RKO (cell line): ENCODE measurements around the gene SREBF1.

Experiments used
- DNase-seq: peaks from one replicate; pipeline ENCODE4 v3.0.0-alpha.2; 2016; ENCODE audit warnings: low spot score

Gene SREBF1

DNA sequence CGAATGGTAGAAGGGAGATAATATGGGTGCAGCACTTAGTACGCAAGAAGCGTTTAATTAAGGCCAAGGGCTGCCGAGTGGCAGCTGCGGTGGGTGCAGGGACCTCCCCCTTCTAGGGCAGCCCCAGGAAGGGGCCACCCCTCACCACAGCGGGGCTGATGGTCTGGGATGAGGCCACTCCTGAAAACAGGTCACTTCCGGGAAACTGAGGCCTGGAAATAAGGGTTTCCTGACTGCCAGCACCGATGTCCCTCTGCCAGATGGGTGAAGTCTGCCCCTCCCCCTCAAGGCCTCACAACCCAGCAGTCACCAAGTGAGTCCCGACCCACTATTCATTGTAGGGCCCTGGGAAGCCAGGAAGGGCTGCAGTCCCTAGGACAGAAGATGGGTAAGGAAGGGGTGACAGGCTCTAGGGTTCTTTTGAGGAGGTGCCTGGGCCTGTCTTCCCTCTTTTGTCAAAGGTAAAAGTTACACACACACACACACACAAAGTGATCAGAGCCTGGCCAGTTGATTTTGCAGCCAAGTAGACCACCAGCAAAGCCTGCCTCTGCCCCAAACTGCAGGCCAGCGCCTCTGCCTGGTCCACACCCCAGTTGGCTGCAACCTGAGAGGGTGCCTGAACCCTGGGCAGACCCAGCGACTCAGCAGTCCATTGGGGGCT lies 12.5 kb downstream of the SREBF1 start:
- DNase-seq, result no peak

DNA sequence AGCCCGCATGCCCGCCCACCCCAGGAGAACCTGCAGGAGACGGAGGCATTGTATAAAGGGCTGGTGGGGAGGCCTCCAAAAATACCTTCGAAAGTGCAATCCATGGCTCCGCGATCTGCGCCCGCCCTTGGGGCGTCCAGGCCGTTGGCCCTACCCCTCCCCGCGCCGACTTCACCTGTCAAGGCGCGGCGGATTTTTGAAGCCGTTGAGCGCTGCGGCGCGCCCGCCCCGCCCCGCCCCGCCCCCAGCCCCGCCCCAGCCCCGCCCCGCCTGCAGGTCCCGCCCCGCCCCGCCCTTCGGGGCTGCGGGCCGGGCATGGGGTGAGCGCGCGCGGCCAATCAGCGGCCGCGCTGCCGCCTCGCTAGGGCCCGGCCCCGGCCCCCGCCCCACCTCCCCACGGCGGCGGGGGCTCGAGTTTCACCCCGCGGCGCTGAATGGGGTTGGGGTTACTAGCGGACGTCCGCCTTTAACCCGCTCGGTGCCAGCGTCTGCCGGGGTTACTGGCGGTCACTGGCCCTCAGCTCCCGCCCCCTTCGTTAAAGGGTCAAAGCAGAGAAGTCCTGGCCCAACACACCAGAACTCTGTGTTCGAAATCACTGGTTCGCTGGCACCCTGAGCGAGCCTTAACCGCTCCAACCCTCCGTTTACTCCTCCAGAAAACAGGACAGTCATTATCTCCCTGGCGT lies 13.2 kb downstream of the SREBF1 start:
- peak; percentile 90 for DNase-seq

DNA sequence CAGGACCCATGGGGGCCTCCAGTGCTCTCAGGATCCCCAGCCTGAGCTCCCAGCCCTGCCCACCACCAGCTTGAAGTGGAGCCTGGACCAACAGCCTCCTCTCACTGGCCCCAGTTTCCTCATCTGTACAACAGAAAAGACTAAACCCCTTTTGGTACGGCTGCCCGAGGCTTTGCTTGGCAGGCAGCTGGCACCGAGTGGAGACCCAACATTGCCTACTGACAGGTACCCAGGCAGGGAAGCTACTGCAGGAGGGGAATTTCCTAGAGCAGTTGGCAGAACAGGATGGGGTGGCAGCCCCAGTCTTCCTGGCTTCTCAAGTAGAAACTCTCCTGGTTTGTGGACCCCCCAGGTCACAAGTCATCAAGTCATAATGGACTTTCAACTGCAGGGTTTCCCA lies 14.2 kb downstream of the SREBF1 start:
- no peak for DNase-seq

DNA sequence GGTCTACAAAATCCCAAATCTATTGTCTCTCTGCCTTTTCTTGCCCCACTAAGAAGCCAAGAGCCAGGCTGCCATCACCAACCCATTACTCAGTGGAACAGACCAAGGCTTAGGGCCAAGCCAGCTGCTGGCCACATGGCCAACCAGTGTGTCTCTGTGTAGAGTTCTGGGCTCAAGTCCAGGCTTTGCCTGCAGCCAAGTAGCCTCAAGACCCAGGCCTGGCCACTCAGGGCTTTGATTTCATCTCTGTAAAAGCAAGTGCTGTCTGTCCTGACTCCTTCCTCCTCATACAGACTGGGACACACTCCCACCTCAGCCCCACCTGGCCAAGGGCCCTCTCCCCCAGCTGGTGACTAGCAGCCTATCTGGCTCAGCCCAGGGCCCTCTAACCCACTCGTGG lies 14.6 kb downstream of the SREBF1 start:
- no peak for DNase-seq

DNA sequence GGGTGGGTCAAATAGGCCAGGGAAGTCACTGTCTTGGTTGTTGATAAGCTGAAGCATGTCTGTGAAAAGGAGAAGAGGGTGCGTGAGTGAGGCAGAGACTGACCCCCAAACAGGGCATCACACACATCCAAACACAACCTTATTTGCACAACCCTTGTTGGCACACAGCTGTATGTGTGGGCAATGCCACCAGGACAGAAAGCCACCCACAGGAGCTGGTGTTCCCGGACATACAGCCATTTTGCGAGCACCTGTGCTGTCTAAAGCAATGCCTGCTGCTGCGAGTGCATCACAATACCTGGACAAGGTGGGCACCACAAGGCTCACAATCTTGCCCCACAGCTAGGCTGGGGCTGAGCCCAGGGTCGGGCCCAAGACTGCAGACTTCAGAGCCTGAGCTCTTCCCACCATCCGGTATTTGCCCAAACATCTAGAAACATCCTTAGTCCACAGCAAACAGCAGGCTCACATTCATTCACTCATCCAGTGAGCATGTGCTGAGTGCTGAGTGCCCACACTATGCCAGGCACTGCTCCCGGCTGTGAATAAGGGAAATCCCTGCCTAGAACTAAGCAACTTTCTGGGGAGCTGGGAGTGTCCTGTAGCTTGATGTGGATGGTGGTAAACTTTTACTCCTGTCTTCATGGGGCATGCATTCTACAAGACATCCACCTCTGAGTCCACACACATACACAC lies 16.2 kb downstream of the SREBF1 start:
- DNase-seq, result no peak

DNA sequence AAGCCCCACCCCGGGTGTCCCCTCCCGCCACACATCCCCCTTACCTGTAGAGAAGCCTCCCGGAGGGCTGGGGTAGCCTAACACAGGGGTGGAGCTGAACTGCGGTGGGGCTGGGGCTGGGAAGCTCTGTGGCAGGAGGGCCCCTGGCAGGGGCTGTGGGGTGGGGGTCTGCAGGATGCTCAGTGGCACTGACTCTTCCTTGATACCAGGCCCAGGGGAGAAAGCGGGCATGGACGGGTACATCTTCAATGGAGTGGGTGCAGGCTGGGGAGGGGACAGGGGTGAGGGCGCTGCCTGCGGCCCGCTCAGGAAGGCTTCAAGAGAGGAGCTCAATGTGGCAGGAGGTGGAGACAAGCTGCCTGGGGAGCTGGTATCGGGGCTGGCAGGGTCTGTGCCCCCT lies 16.7 kb downstream of the SREBF1 start:
- DNase-seq, result no peak

DNA sequence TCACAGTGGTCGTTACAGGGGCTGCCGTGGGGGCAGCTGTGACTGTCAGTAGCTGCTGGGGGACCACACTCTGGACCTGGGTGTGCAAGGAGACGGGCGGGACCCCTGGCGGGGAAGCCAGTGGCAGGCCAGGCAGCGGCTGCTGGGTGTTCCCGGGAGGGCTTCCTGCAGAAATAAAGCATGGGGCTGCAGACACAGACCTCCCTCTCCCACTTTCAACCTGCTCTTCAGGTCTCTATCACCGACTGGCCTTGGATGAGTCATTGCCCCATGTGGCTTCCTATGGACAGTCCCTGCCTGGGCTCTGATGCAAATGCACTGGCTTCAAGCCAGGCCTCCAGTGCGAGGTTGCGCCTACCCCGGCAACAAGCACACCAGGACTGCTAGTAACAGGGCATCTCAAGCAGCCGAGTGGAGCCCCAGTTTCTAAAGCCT lies 17.2 kb downstream of the SREBF1 start:
- DNase-seq, result peak; percentile 80

DNA sequence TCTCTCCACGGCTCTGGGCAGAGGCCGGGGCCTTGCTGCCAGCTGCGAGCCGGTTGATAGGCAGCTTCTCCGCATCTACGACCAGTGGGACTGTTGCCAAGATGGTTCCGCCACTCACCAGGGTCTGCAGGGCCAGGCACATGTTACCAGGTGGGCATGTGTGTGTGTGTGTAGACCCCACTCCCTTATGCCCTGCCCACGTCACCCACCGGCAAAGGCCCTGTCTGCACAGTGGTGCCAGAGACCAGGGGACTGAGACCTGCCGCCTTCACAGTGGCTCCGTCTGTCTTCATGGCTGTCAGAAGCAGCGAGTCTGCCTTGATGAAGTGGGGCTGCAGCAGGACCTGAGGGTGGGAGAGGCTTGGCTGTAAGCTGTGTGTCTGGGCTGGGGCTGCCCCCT lies 17.7 kb downstream of the SREBF1 start:
- DNase-seq, result no peak

DNA sequence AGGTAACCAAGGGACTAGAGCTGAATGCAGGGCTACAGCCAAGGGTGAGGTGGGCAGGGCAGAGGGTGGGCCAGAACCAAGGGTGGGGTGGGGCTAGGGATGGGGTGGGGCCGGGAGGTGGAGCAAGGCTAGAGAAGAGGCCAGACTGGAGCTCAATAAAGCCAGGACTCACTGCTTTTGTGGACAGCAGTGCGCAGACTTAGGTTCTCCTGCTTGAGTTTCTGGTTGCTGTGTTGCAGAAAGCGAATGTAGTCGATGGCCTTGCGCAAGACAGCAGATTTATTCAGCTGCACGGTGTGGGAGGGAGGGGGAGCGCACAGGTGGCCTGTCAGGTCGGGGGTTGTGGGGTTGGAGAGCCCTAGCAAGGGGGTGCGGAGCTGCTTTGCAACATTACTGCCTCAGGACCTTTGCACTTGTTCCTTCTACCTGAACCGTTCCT lies 18.7 kb downstream of the SREBF1 start:
- DNase-seq, result no peak

DNA sequence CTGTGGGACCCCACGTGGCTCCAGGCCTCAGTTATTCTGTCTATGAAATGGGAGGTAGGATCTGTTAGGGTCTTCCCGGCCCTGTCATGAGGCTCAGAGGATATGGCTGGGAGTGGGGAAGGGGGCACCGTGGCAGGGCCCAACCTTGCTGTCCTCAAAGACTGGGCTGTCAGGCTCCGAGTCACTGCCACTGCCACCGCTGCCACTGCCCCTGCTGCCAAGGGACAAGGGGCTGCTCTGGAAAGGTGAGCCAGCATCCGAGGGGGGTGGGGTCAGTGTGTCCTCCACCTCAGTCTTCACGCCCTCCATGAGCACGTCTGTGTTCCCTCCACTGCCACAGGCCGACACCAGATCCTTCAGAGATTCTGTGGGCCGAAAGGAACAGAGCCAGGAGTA lies 19.2 kb downstream of the SREBF1 start:
- DNase-seq, result no peak

DNA sequence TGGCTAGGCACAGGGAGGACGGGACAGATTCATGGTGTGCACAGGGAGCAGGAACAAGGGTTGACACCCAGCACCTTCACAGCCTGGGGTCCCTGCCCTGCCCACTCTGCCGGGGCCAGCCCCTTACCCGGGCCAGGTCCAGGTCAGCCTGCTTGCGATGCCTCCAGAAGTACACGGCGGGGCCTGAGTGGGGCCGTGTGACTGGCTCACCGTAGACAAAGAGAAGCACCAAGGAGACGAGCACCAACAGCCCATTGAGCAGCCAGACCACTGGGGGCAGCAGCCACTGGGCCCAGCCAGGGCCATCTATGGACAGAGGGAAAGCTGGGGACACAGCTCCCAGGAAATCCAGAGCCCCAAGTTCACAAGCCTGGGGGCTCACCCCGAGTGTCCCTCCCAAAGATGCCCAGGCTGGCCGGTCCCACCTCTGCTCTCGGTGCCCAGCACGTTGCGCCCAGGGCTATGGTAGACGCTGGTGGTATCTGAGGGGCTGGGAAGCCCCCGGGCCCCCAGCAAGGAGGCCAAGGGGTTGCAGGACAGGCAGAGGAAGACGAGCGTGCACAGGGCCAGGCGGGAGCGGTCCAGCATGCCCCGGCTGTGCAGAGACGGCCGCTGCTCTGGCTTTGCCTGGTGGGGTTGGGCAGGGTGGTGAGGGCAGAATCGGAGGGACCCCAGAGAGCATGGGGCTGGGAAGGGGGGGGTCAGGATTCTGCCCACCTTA lies 19.8 kb downstream of the SREBF1 start:
- no peak for DNase-seq

DNA sequence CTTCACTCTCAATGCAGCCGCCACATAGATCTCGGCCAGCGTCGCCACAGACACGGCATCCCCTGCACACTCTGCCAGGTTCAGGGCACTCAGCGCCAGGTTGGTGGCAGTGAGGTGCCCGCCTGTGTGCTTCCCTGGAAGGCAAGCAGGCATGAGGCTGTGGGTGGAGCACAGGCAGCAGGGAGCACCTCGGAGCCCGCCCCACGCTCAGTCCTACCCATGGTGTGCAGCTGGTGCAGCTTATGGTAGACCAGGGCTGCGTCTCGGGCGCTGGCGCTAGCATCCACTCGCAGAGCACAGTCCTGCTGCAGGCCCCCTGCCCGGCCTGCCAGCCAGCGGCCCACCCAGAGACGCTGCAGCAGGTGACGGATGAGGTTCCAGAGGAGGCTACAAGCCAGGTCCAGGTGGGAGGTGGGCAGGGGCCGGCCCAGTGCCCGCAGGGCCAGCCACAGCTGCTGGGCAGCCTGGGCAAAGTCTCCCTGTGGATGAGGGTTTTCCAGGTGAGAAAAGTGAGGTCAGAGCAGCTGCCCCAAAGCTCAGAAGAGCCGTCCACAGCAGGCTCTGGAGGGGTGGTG lies 20.5 kb downstream of the SREBF1 start:
- DNase-seq, result no peak

DNA sequence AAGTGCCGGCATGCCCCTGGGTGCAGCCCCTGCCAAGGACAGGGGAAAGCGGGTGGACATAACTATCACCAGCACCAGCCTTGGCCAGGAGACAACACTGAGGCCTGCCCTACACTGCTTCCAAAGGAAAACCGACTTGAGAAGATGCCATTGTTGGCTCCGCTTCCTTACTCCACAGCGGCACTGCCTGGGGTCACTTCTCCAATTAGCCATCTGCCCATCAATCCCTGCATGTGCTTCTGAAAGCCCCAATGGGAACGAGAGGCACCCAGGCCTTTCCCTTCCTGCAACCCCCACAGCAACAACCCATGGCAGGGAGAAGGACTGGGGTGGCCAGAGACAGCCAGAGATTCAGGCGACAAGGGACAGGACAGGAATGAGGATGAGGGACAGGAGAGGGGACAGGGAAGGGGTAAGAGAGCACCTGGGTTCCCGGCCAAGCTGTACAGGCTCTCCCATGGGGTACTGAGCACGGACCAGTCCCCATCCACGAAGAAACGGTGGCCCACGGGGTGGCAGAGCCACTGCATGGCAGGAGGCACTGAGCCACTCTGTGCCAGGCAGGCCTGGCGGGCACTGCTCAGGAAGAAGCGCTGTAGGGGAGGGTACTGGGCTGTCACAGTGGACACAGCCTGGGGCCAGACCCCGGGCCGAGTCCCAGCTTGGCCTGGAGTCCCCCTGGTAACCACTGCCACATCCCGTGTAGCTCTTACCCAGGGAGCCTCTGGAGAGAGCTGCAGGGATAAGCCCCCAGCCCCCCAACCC lies 21.2 kb downstream of the SREBF1 start:
- no peak for DNase-seq

DNA sequence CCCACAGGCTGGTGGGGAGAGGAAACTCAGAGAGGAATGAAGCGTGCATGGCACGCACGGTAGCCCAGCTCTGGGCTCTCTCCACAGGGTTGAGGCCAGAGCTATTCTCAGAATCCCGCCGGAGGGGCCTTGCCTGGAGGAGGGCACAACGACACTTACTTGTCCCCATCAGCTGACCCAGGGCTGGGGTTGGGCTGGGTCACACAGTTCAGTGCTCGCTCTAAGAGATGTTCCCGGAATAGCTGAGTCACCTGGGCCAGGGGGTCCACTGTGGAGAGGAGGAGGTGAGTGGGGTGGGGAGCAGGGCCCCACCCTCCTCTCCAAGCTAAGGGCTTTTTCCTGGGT lies 21.8 kb downstream of the SREBF1 start:
- DNase-seq, result no peak

DNA sequence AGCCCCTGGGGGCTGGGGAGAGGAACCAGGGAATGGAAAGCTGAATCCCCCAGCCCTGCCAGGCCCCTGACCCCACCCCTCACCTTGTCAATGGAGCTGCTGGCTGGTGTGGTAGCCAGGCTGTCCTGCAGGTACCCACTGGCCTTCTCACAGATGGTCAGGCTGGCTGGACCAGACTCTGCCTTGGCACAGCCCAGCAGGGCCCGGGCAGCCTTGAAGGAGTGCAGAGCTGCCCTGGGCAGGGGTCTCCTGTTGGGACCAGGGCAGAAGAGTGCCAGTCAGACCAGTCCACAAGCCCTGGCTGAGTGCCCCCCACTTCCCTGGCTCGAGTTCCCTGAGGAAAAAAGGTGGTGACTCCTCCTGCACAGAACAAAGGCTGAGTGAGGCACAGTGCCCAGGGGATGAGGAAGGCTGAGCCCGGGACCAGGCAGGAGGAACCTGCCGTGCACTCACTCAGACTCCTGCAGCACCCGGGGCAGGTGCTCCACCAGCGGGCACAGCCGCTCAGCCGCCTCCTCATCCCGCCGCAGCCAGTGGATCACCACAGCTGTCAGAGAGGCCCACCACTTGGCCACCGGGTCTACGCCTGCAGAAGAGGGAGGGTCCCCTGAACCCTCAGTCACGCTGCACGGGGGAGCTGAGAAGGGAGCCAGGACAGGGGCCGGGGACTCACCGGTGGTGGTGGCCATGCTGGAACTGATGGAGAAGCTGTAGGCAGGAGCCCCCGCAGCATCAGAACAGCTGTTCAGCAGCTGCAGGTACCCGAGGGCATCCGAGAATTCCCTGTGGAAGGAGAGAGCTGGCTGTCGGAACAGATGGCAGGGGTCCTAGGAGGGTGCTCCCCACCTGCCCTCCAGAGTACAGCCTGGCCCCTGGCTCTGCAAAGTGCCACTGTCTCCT lies 22.4 kb downstream of the SREBF1 start:
- no peak for DNase-seq

DNA sequence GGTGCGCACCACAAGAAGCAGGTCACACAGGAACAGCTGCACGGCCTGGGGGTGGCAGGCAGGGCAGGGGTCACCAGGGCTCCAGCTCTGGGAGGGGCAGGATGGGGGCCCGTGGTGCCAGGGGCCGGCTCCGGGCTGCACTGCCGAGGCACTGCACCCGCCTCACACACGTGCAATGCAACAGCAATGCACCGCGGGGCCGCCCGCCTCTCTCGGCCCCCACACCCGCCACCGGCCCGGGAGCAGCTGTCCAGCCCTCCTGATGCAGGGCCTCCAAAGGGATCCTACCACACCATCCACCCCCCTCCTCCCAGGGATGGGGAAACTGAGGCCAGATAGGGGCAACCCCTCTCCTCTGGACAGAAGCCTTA lies 23.1 kb downstream of the SREBF1 start:
- no peak for DNase-seq

DNA sequence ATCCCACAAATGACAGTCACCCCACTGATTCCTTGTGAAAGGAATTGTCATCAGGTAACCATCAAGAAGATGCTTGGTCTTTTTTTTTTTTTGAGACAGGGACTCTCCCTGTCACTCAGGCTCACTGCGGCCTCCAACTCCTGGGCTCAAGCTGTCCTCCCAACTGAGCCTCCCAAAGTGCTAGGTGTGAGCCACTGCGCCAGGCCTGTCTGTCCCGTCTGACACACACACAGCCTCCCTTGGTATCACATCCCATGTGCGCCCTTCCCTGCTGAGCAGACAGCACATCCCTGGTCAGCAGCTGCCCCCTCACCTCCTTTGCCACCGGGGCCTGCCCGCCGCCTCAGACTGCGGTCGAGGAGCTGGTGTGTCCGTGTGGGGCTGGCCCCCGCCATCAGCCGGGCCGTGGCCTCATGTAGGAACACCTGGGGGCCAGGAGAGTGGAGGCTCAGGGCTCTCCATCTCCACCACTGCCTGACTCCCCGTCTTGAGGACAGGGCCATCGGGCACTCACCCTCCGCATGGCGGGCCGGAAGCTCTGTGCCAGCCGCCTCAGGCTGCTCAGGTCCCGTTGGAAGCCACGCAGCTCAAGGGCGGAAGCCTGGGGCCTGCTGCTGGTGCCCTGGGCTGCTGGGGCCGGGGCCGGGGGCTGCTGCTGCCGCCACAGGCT lies 23.6 kb downstream of the SREBF1 start:
- DNase-seq, result no peak

DNA sequence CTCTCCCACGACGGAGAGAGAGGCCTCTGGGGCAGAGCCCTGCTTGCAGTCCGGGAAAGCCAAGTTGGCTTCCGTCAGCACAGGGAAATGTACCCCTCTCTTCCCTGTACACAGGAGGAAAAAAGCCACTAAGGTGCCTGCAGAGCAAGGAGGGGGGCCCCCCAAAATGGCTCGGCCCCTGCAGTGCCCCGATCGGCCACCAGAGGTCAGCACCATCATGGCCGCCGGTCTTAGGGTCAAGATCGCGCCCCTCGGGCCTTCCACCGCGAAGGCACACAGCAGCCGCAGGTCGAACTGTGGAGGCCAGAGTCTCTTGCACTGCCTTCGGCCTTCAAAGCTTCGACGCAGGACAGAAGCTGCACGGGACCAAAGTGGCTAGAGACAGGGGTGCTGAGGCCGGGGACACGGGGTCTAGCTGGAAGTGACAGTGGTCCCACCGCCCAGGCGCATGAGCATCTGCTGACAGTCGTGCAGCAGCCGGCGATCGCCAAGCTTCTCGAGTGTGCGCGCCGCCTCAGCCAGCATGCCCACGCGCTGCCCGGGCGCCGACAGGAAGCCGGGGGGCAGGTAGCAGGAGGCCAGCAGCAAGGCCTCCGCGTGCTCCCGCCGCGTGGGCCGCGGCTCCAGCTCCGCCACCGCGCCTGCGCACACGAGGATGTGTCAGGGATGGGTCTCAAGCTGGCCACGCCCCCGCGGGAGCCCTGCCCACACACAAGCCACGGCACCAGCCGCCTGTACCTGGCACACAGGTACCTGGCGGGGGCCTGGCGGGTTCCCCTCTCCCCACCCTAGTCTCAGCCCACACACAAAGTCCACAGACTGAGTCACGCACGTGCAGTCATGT lies 24.4 kb downstream of the SREBF1 start:
- peak; percentile 52 for DNase-seq
